ENCODE results near the gene HBEGF. TPM values are rescaled to one million over a fixed set of nuclear protein-coding genes. Genes with fewer than 3 reads are reported as not detected.

Gene HBEGF
- total and polyA plus RNA-seq, 4 donors: 0.60 to 1.0 (median 0.78) TPM

- no peak overlapping the region for H3K27ac ChIP-seq (ENCODE audit: low read depth in 1 of 2, low read length in 2 of 2)
- WGBS: 94% methylated on average over 4 of the region's 4 CpGs
Measured at GRCh38 chr5:140381351-140381750, 34.9 kb upstream of the HBEGF start.

GRCh38 chr5:140372971-140373487 is 26.6 kb upstream of the HBEGF start:
- no peaks in the 10 kb centered on the region for H3K9me3 ChIP-seq (ENCODE audit: control insufficient read depth in 4 of 4, low read length in 3 of 4)
- peak; percentile 65 for DNase-seq (ENCODE audit: low spot score)
- H3K27ac ChIP-seq (ENCODE audit: low read depth in 1 of 2, low read length in 2 of 2): no peak overlapping the region
- no peak overlapping the region for H3K4me3 ChIP-seq (ENCODE audit: low read depth in 1 of 3, low read length in 3 of 3)
- H3K36me3 ChIP-seq (ENCODE audit: control insufficient read depth in 4 of 4, insufficient read depth in 3 of 4, low read depth in 1 of 4, low read length in 3 of 4): no peaks in the 10 kb centered on the region
- H3K4me1 ChIP-seq (ENCODE audit: control insufficient read depth in 4 of 4, insufficient read depth in 4 of 4, low read length in 3 of 4): peaks cover 0 to 8% (median 3%) of the 10 kb centered on the region in 4 donors
- H3K9ac ChIP-seq (ENCODE audit: low read depth in 1 of 2, low read length in 2 of 2): no peak overlapping the region
- WGBS: 4% methylated on average over 2 of the region's 2 CpGs
- H3K27me3 ChIP-seq (ENCODE audit: control insufficient read depth in 4 of 4, insufficient read depth in 4 of 4, low read length in 3 of 4): no peaks in the 10 kb centered on the region
- TF ChIP-seq, protein P1, sequence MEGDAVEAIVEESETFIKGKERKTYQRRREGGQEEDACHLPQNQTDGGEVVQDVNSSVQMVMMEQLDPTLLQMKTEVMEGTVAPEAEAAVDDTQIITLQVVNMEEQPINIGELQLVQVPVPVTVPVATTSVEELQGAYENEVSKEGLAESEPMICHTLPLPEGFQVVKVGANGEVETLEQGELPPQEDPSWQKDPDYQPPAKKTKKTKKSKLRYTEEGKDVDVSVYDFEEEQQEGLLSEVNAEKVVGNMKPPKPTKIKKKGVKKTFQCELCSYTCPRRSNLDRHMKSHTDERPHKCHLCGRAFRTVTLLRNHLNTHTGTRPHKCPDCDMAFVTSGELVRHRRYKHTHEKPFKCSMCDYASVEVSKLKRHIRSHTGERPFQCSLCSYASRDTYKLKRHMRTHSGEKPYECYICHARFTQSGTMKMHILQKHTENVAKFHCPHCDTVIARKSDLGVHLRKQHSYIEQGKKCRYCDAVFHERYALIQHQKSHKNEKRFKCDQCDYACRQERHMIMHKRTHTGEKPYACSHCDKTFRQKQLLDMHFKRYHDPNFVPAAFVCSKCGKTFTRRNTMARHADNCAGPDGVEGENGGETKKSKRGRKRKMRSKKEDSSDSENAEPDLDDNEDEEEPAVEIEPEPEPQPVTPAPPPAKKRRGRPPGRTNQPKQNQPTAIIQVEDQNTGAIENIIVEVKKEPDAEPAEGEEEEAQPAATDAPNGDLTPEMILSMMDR (IDR thresholded peaks at IDR 0.05; ENCODE audit: low read depth, low read length, missing input control): peak; percentile 81
- TF ChIP-seq ZBTB33 (IDR thresholded peaks at IDR 0.05) (no peak), NR2F2 (IDR thresholded peaks at IDR 0.05) (no peak), REST (IDR thresholded peaks at IDR 0.05) (no peak), FOXA2 (IDR thresholded peaks at IDR 0.05) (no peak), EGR1 (IDR thresholded peaks at IDR 0.05; ENCODE audit: low read depth in 2 of 2) (peak in 1 of 2 donors; percentile 20), SP1 (IDR thresholded peaks at IDR 0.05) (no peak), RXRA (IDR thresholded peaks at IDR 0.05) (no peak), RAD21 (IDR thresholded peaks at IDR 0.05) (peak; percentile 85 to 92)

More at GRCh38 chr5:140381351-140381750, 34.9 kb upstream of the HBEGF start:
- DNase-seq (ENCODE audit: low spot score): no peak
- no peak overlapping the region for H3K9ac ChIP-seq (ENCODE audit: low read depth in 1 of 2, low read length in 2 of 2)
- no peaks in the 10 kb centered on the region for H3K9me3 ChIP-seq (ENCODE audit: control insufficient read depth in 4 of 4, low read length in 3 of 4)
- no peak overlapping the region for H3K4me3 ChIP-seq (ENCODE audit: low read depth in 1 of 3, low read length in 3 of 3)
- TF ChIP-seq REST (IDR thresholded peaks at IDR 0.05) (no peak), RAD21 (IDR thresholded peaks at IDR 0.05) (no peak)
- no peaks in the 10 kb centered on the region for H3K27me3 ChIP-seq (ENCODE audit: control insufficient read depth in 4 of 4, insufficient read depth in 4 of 4, low read length in 3 of 4)
- no peaks in the 10 kb centered on the region for H3K36me3 ChIP-seq (ENCODE audit: control insufficient read depth in 4 of 4, insufficient read depth in 3 of 4, low read depth in 1 of 4, low read length in 3 of 4)
- H3K4me1 ChIP-seq (ENCODE audit: control insufficient read depth in 4 of 4, insufficient read depth in 4 of 4, low read length in 3 of 4): peaks cover 0 to 2% (median 0%) of the 10 kb centered on the region in 4 donors

Measured in liver (tissue), 9 donors.